H1 (cell line): ENCODE results near the gene SYT15. TPM values are rescaled to one million over a fixed set of nuclear protein-coding genes. Genes with fewer than 3 reads are reported as not detected.
"Not testable (repeated sequence)": the region's sequence is repeated elsewhere in the genome, so short reads cannot be mapped to it uniquely, and the experiment has no call there.

Experiments
- CTCF ChIA-PET: fragments of 300-600 bp; sonication (Branson Sonifier 250); formaldehyde crosslinking; loops from one replicate; lab custom pipeline; 2021; ENCODE audit not compliant: partially characterized antibody; lab: Charles Lee
- POLR2A ChIA-PET: fragments of 300-600 bp; sonication (Branson Sonifier 250); formaldehyde crosslinking; loops from one replicate; lab custom pipeline; 2021; ENCODE audit warnings: inconsistent platforms; ENCODE audit not compliant: partially characterized antibody; lab: Charles Lee
- DNase-seq, 2 experiments: peaks; one replicate each; pipeline versions ENCODE4 v3.0.0 to v3.0.0-alpha.2; 2010 to 2022; ENCODE audit warnings: low spot score in 2 of 2, low read depth in 1 of 2, mixed read lengths in 1 of 2
- FAIRE-seq: peaks from 2 replicates; lab custom pipeline; 2011; peaks lifted over from hg19 to GRCh38; lab: Jason Lieb, UNC
- H2AFZ ChIP-seq: 2 replicates; pipeline ENCODE4 v1.8.1; 2012; ENCODE audit warnings: low read length, inconsistent platforms
- H2AK5ac ChIP-seq: 2 replicates; pipeline ENCODE4 v1.6.1; 2013; ENCODE audit warnings: low read depth, low read length
- H2BK120ac ChIP-seq: replicated peaks from 2 replicates; pipeline ENCODE3; 2013; ENCODE audit warnings: low read depth, low read length, inconsistent platforms
- H2BK12ac ChIP-seq: 2 replicates; pipeline ENCODE4 v1.6.1; 2013; ENCODE audit warnings: low read depth, low read length
- H2BK15ac ChIP-seq: 2 replicates; pipeline ENCODE4 v1.6.1; 2013; ENCODE audit warnings: low read length
- H2BK20ac ChIP-seq: 2 replicates; pipeline ENCODE4 v1.6.1; 2013; ENCODE audit warnings: low read length
- H2BK5ac ChIP-seq: 2 replicates; pipeline ENCODE4 v1.6.1; 2013; ENCODE audit warnings: low read depth, low read length
- H3K14ac ChIP-seq: 2 replicates; pipeline ENCODE4 v1.6.1; 2013; ENCODE audit warnings: inconsistent platforms; ENCODE audit not compliant: insufficient read length
- H3K18ac ChIP-seq: 2 replicates; pipeline ENCODE4 v1.6.1; 2013; ENCODE audit warnings: low read length; ENCODE audit errors: extremely low read depth
- H3K23ac ChIP-seq: 2 replicates; pipeline ENCODE4 v1.6.1; 2013; ENCODE audit warnings: inconsistent platforms; ENCODE audit not compliant: insufficient read length
- H3K23me2 ChIP-seq: 2 replicates; pipeline ENCODE4 v1.6.1; 2013; ENCODE audit warnings: low read depth, low read length
- H3K27ac ChIP-seq: 2 replicates; pipeline ENCODE4 v1.6.1; 2011; ENCODE audit warnings: low read depth, low read length, inconsistent platforms
- H3K27me3 ChIP-seq, 4 experiments: replicated peaks in 1 of 4; 1 replicate in 1 of 4; 2 replicates in 3 of 4; pipeline versions ENCODE4 v1.6.1 to v1.8.1; 2011 to 2013; ENCODE audit warnings: low read length in 3 of 4, mild to moderate bottlenecking in 3 of 4, inconsistent platforms in 2 of 4, mixed read lengths in 2 of 4, moderate library complexity in 1 of 4; ENCODE audit not compliant: control insufficient read depth in 3 of 4, insufficient read depth in 3 of 4; ENCODE audit errors: extremely low read depth in 1 of 4
- H3K36me3 ChIP-seq, 4 experiments: 2 replicates each; pipeline versions ENCODE4 v1.6.1 to v1.8.1; 2011 to 2013; ENCODE audit warnings: mild to moderate bottlenecking in 4 of 4, low read length in 3 of 4, moderate library complexity in 2 of 4, control low read depth in 1 of 4, inconsistent platforms in 1 of 4; ENCODE audit not compliant: insufficient read depth in 4 of 4, control insufficient read depth in 2 of 4
- H3K4ac ChIP-seq: replicated peaks from 2 replicates; pipeline ENCODE3; 2013; ENCODE audit warnings: low read length, low read depth, mixed read lengths, inconsistent platforms; ENCODE audit not compliant: insufficient read length
- H3K4me1 ChIP-seq, 4 experiments: replicated peaks in 1 of 4; 1 replicate in 1 of 4; 2 replicates in 3 of 4; pipeline versions ENCODE4 v1.6.1 to v1.8.1; 2011 to 2013; ENCODE audit warnings: low read length in 3 of 4, inconsistent platforms in 2 of 4, mixed read lengths in 1 of 4; ENCODE audit not compliant: insufficient read depth in 4 of 4, control insufficient read depth in 3 of 4
- H3K4me2 ChIP-seq, 2 experiments: 2 replicates each; pipeline versions ENCODE4 v1.6.1 to v1.8.1; 2011 to 2013; ENCODE audit warnings: low read depth in 2 of 2, low read length in 2 of 2, control low read depth in 1 of 2, inconsistent platforms in 1 of 2, mild to moderate bottlenecking in 1 of 2; ENCODE audit not compliant: insufficient read depth in 1 of 2
- H3K4me3 ChIP-seq, 4 experiments: fragments of 200-600, 300-600 bp in 1 of 4; sonication (generic), shearing (Covaris generic), sonication (Bioruptor Twin) in 1 of 4; 2 replicates each; pipeline versions ENCODE4 v1.5.1 to v1.8.1; 2011 to 2016; ENCODE audit warnings: low read length in 4 of 4, low read depth in 3 of 4, control low read depth in 2 of 4, inconsistent platforms in 2 of 4, mild to moderate bottlenecking in 2 of 4, mixed read lengths in 1 of 4, moderate library complexity in 1 of 4; ENCODE audit not compliant: insufficient read depth in 2 of 4; ENCODE audit errors: extremely low read depth in 1 of 4
- H3K56ac ChIP-seq: replicated peaks from 2 replicates; pipeline ENCODE3; 2013; ENCODE audit warnings: low read depth, mild to moderate bottlenecking, mixed read lengths, low read length, inconsistent platforms; ENCODE audit not compliant: insufficient read length
- H3K79me1 ChIP-seq: 2 replicates; pipeline ENCODE4 v1.6.1; 2013; ENCODE audit warnings: low read depth, low read length, control low read depth
- H3K79me2 ChIP-seq, 2 experiments: 2 replicates each; pipeline versions ENCODE4 v1.6.1 to v1.8.1; 2012 to 2013; ENCODE audit warnings: low read length in 2 of 2, mild to moderate bottlenecking in 2 of 2, inconsistent platforms in 1 of 2; ENCODE audit not compliant: insufficient read depth in 2 of 2, control insufficient read depth in 1 of 2
- H3K9ac ChIP-seq, 4 experiments: replicated peaks in 1 of 4; 1 replicate in 1 of 4; 2 replicates in 3 of 4; pipeline versions ENCODE4 v1.6.1 to v1.8.1; 2011 to 2013; ENCODE audit warnings: low read depth in 3 of 4, low read length in 3 of 4, control low read depth in 2 of 4, mild to moderate bottlenecking in 2 of 4, moderate library complexity in 2 of 4, inconsistent platforms in 1 of 4; ENCODE audit errors: extremely low read depth in 1 of 4
- H3K9me3 ChIP-seq, 2 experiments: 2 replicates each; pipeline versions ENCODE4 v1.6.1 to v1.8.1; 2012 to 2013; ENCODE audit warnings: mild to moderate bottlenecking in 2 of 2, moderate library complexity in 2 of 2, control low read depth in 1 of 2, inconsistent platforms in 1 of 2, low read depth in 1 of 2, low read length in 1 of 2, mixed read lengths in 1 of 2; ENCODE audit not compliant: insufficient read depth in 2 of 2
- H4K20me1 ChIP-seq, 2 experiments: replicated peaks in 1 of 2; 2 replicates each; pipeline versions ENCODE3 to v1.8.1; 2011 to 2013; ENCODE audit warnings: inconsistent platforms in 2 of 2, low read length in 2 of 2, mild to moderate bottlenecking in 1 of 2; ENCODE audit not compliant: insufficient read depth in 2 of 2, control insufficient read depth in 1 of 2
- H4K5ac ChIP-seq: 2 replicates; pipeline ENCODE4 v1.6.1; 2013; ENCODE audit warnings: low read length, low read depth, mixed read lengths, inconsistent platforms; ENCODE audit not compliant: insufficient read length
- H4K8ac ChIP-seq: 2 replicates; pipeline ENCODE4 v1.8.0; 2013; ENCODE audit warnings: mild to moderate bottlenecking, moderate library complexity, low read length, inconsistent platforms; ENCODE audit not compliant: insufficient read depth; ENCODE audit errors: extremely low read depth
- H4K91ac ChIP-seq: replicated peaks from 2 replicates; pipeline ENCODE3; 2013; ENCODE audit warnings: low read length, mixed read lengths, inconsistent platforms; ENCODE audit not compliant: insufficient read length
- WGBS, 2 experiments: shearing (Covaris generic) in 1 of 2; methylation state at CpG; one replicate each; pipeline versions ENCODE4 v1.1.6 to v1.1.7; 2013 to 2015; ENCODE audit warnings: low lambda C conversion rate in 2 of 2, mixed read lengths in 2 of 2, inconsistent platforms in 1 of 2, low coverage in 1 of 2, missing lambda C conversion rate in 1 of 2; ENCODE audit not compliant: insufficient replicate concordance in 2 of 2, insufficient coverage in 1 of 2, insufficient read length in 1 of 2; ENCODE audit errors: extremely low coverage in 1 of 2, missing lambda C conversion rate in 1 of 2; 5-methylcytosine and 5-hydroxymethylcytosine counted together
- polyA plus RNA-seq, 7 experiments: library from polyadenylated mRNA; depleted of rRNA in 3 of 7; stranded (reverse) in 5 of 7; unstranded in 2 of 7; fragments of >200 nt in 5 of 7; fragments of 200-250 nt in 2 of 7; gene quantifications; 1 replicate in 5 of 7; 2 replicates in 1 of 7; 4 replicates in 1 of 7; pipeline versions ENCODE4 v1.2.1 to v1.2.3, GENCODE V29; 2011 to 2013; ENCODE audit warnings: missing spikeins in 2 of 7, mixed read lengths in 2 of 7
- total RNA-seq: library from RNA; stranded (reverse); fragmentation: NEBNext Ultra II Directional; extraction: Animal tissue kit (Norgen Biotek cat#: 25700); gene quantifications from 2 replicates; pipeline ENCODE4 v1.2.1, GENCODE V29; 2021

The SYT15 gene
- total and polyA plus RNA-seq, 2 of the 8 experiments (the other 6 are each of a cell fraction or from before 2014, with no cell fraction given): 0.39 to 0.61 TPM

DNA sequence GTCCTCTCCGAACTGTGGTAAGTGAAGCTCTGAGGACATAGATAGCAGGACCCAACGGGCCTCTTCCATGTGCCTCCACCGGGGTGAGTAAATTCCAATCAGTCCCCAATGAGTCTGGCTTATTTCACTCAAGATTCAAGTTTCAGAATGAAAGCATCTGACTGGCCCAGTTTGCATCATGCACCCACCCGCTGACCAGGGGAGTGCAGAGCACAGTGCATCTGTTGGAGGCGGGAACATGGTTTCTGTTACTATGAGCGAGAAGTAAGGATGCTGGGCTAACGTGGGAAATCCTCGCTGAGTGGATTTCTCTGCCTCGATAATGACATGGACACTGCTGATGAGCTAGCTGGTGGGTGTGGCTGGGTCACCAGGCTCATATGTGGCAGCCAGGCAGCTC, 11.8 kb upstream of the SYT15 start:
- H2BK15ac ChIP-seq, H2BK120ac ChIP-seq, H3K27ac ChIP-seq, H4K8ac ChIP-seq, H2AK5ac ChIP-seq, H2BK5ac ChIP-seq, H3K56ac ChIP-seq, H3K4me3 ChIP-seq, H3K14ac ChIP-seq, CTCF ChIA-PET, H3K4me2 ChIP-seq, H3K27me3 ChIP-seq, H4K5ac ChIP-seq, H2BK12ac ChIP-seq, H4K91ac ChIP-seq, H3K79me1 ChIP-seq, H3K4ac ChIP-seq, H2BK20ac ChIP-seq, H3K18ac ChIP-seq, FAIRE-seq, H4K20me1 ChIP-seq, H3K79me2 ChIP-seq, H2AFZ ChIP-seq, H3K9me3 ChIP-seq, H3K4me1 ChIP-seq, POLR2A ChIA-PET, H3K23me2 ChIP-seq, H3K9ac ChIP-seq, DNase-seq, H3K36me3 ChIP-seq, H3K23ac ChIP-seq: not testable (repeated sequence)
- WGBS, 2 experiments: 85% methylated on average over 3 of the region's 9 CpGs; no CpG with 5 or more reads in 1 of the 2 experiments

DNA sequence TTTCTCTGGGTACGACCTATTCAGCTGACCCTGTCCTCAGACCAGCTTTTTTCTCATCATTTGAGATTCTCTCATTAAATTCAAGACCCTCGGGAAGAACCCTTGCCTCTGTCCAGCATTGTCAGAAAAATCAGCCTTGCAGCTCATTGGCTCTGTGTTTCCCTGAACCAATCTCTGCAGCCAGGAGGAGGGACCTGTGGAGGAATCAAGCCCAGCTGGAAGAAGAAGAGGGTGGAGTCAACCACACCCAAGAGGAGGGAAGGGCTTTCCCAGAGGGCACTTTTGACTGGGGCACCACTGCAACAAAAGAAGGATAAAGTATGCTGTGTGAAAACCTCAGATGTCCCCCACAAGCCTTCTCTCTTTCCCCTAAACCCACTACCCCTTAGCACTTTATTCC, 8.3 kb upstream of the SYT15 start:
- H3K4me2 ChIP-seq, H2BK5ac ChIP-seq, H2BK12ac ChIP-seq, H3K27me3 ChIP-seq, H3K4me3 ChIP-seq, H4K91ac ChIP-seq, H3K4ac ChIP-seq, H2BK20ac ChIP-seq, H2AFZ ChIP-seq, H2AK5ac ChIP-seq, FAIRE-seq, H4K5ac ChIP-seq, H3K4me1 ChIP-seq, H3K56ac ChIP-seq, DNase-seq, H2BK15ac ChIP-seq, H3K9me3 ChIP-seq, H3K23me2 ChIP-seq, H3K9ac ChIP-seq, H4K8ac ChIP-seq, H3K79me1 ChIP-seq, CTCF ChIA-PET, H2BK120ac ChIP-seq, POLR2A ChIA-PET, H3K18ac ChIP-seq, H4K20me1 ChIP-seq, H3K79me2 ChIP-seq, H3K36me3 ChIP-seq, H3K14ac ChIP-seq, H3K23ac ChIP-seq, H3K27ac ChIP-seq: not testable (repeated sequence)
- WGBS, 2 experiments: no CpG with 5 or more reads among the region's 2 CpGs
